A549 (cell line): Measurements from ENCODE around the gene PDSS2. TPM values are rescaled to one million over a fixed set of nuclear protein-coding genes. Genes with fewer than 3 reads are reported as not detected.

Experiments
- ATAC-seq, 2 experiments: fragments of 200-7000 bp in 1 of 2; fragments of >200 bp in 1 of 2; cut with Nextera tagmentation in 1 of 2; cut with Tn5 transposase in 1 of 2; 3 replicates each; pipeline versions ENCODE4 v1.8.0 to v1.9.1; 2018 to 2020; ENCODE audit warnings: mild to moderate bottlenecking in 1 of 2, moderate library complexity in 1 of 2
- CTCF ChIA-PET: fragments of 300-600 bp; sonication (Branson Sonifier 250); formaldehyde crosslinking; extraction: SDS; loops from one replicate; lab custom pipeline; 2021; ENCODE audit warnings: antibody characterized with exemption, inconsistent platforms; lab: Yijun Ruan, JAX
- POLR2A ChIA-PET: fragments of 350-600 bp; formaldehyde crosslinking; extraction: SDS; loops from one replicate; lab custom pipeline; 2021; ENCODE audit warnings: antibody characterized with exemption, inconsistent platforms; lab: Yijun Ruan, JAX
- DNase-seq, 2 experiments: peaks; one replicate each; pipeline versions ENCODE4 v3.0.0 to v3.0.0-alpha.2; 2011 to 2016; ENCODE audit warnings: low read depth in 1 of 2, low spot score in 1 of 2
- FAIRE-seq: peaks from 2 replicates; lab custom pipeline; 2011; peaks lifted over from hg19 to GRCh38; lab: Jason Lieb, UNC
- H3K27ac ChIP-seq, 2 experiments: fragments of >200 bp; sonication (Bioruptor Twin); formaldehyde crosslinking; 3 replicates each; pipeline ENCODE4 v1.5.1; 2016 to 2017
- H3K4me1 ChIP-seq: fragments of >200 bp; sonication (Bioruptor Twin); formaldehyde crosslinking; 3 replicates; pipeline ENCODE4 v1.6.1; 2016
- H3K4me2 ChIP-seq: fragments of >200 bp; sonication (Bioruptor Twin); formaldehyde crosslinking; 3 replicates; pipeline ENCODE4 v1.6.1; 2016
- H3K4me3 ChIP-seq: fragments of >200 bp; sonication (Bioruptor Twin); formaldehyde crosslinking; 3 replicates; pipeline ENCODE4 v1.5.1; 2016
- H3K9me3 ChIP-seq: fragments of >200 bp; sonication (Bioruptor Twin); formaldehyde crosslinking; 3 replicates; pipeline ENCODE4 v1.6.1; 2016
- FOSB ChIP-seq: fragments of 250-450 bp; sonication (Bioruptor Pico); IDR thresholded peaks from 2 replicates; pipeline ENCODE4 v1.5.0; 2020; ENCODE audit warnings: mild to moderate bottlenecking, moderate library complexity
- HOXA7 ChIP-seq: fragments of 250-450 bp; sonication (Bioruptor Pico); IDR thresholded peaks from 2 replicates; pipeline ENCODE4 v1.5.0; 2020; ENCODE audit warnings: mild to moderate bottlenecking, moderate library complexity
- JUN ChIP-seq, 2 experiments: fragments of >200 bp; sonication (Bioruptor Twin); formaldehyde crosslinking; IDR thresholded peaks; 2 replicates in 1 of 2; 3 replicates in 1 of 2; pipeline ENCODE4 v1.6.1; 2016 to 2017
- KDM5A ChIP-seq: fragments of 200-600 bp; sonication (generic); IDR thresholded peaks from 2 replicates; pipeline ENCODE4 v1.6.1; 2016; ENCODE audit warnings: antibody characterized with exemption, mild to moderate bottlenecking
- MAFK ChIP-seq: fragments of 450-650 bp; IDR thresholded peaks from 2 replicates; pipeline ENCODE4 v1.6.1; 2014; ENCODE audit not compliant: partially characterized antibody
- NPAS2 ChIP-seq: fragments of 250-450 bp; sonication (Bioruptor Pico); IDR thresholded peaks from 2 replicates; pipeline ENCODE4 v1.8.0; 2022; ENCODE audit warnings: mild to moderate bottlenecking, moderate library complexity, borderline replicate concordance
- PHF8 ChIP-seq: fragments of 200-600 bp; sonication (generic); IDR thresholded peaks from 2 replicates; pipeline ENCODE4 v1.6.1; 2016; ENCODE audit warnings: low read depth, mild to moderate bottlenecking, antibody characterized with exemption, moderate library complexity, borderline replicate concordance
- POLR2A ChIP-seq: IDR thresholded peaks from 2 replicates; pipeline ENCODE4 v1.6.1; 2012; ENCODE audit warnings: mild to moderate bottlenecking, low read length
- RARB ChIP-seq: fragments of 250-450 bp; sonication (Bioruptor Pico); IDR thresholded peaks from 2 replicates; pipeline ENCODE4 v1.8.0; 2021; ENCODE audit warnings: mild to moderate bottlenecking, moderate library complexity
- RCOR1 ChIP-seq: fragments of 150-350 bp; IDR thresholded peaks from 2 replicates; pipeline ENCODE4 v1.6.1; 2014; ENCODE audit warnings: antibody characterized with exemption, low read length, low read depth
- RFX5 ChIP-seq: fragments of 450-650 bp; IDR thresholded peaks from 2 replicates; pipeline ENCODE4 v1.7.1; 2014; ENCODE audit warnings: antibody characterized with exemption, mild to moderate bottlenecking, moderate library complexity
- RNF2 ChIP-seq: fragments of 200-600 bp; sonication (generic); IDR thresholded peaks from 2 replicates; pipeline ENCODE4 v1.6.1; 2016; ENCODE audit warnings: low read depth, mild to moderate bottlenecking, antibody characterized with exemption, moderate library complexity, borderline replicate concordance
- SMC3 ChIP-seq: fragments of >200 bp; sonication (Bioruptor Twin); formaldehyde crosslinking; IDR thresholded peaks from 3 replicates; pipeline ENCODE4 v1.6.1; 2018; ENCODE audit warnings: inconsistent platforms
- SREBF2 ChIP-seq: fragments of 450-650 bp; IDR thresholded peaks from 2 replicates; pipeline ENCODE4 v1.6.1; 2014; ENCODE audit warnings: mild to moderate bottlenecking, moderate library complexity
- TFCP2L1 ChIP-seq: fragments of 250-450 bp; sonication (Bioruptor Pico); IDR thresholded peaks from 2 replicates; pipeline ENCODE4 v1.5.0; 2021; ENCODE audit warnings: mild to moderate bottlenecking
- TP53 ChIP-seq: fragments of 250-450 bp; sonication (Bioruptor Pico); IDR thresholded peaks from 2 replicates; pipeline ENCODE4 v1.5.0; 2021; ENCODE audit warnings: mild to moderate bottlenecking, moderate library complexity
- ZNF302 ChIP-seq: fragments of 250-450 bp; sonication (Bioruptor Pico); IDR thresholded peaks from 2 replicates; pipeline ENCODE4 v1.9.0; 2021; ENCODE audit warnings: inconsistent platforms, mild to moderate bottlenecking, moderate library complexity
- WGBS: methylation state at CpG from one replicate; pipeline ENCODE4 v1.1.6; 2017; ENCODE audit errors: missing lambda C conversion rate; 5-methylcytosine and 5-hydroxymethylcytosine counted together
- polyA plus RNA-seq, 4 experiments: library from polyadenylated mRNA; depleted of rRNA in 3 of 4; stranded (reverse); fragments of >200 nt; fragmentation: RNase III in 1 of 4; extraction: RNeasy Plus Mini Kit Qiagen cat#74134 plus additional on column Dnase treatment in 1 of 4; gene quantifications; 2 replicates in 3 of 4; 3 replicates in 1 of 4; pipeline ENCODE4 v1.2.3, GENCODE V29; 2011 to 2017
- TF ChIP-seq, protein P1 (sequence below): fragments of 450-650 bp; IDR thresholded peaks from 2 replicates; pipeline ENCODE4 v1.6.1; 2014; ENCODE audit warnings: antibody characterized with exemption
- TF ChIP-seq, protein P2 (sequence below): fragments of 250-450 bp; sonication (Bioruptor Pico); IDR thresholded peaks from 2 replicates; pipeline ENCODE4 v1.5.0; 2021; ENCODE audit warnings: mild to moderate bottlenecking, moderate library complexity, borderline replicate concordance

The PDSS2 gene
- polyA plus RNA-seq, 2 of the 4 experiments (the other 2 are of a cell fraction), result 7.2 to 17.3 TPM

DNA sequence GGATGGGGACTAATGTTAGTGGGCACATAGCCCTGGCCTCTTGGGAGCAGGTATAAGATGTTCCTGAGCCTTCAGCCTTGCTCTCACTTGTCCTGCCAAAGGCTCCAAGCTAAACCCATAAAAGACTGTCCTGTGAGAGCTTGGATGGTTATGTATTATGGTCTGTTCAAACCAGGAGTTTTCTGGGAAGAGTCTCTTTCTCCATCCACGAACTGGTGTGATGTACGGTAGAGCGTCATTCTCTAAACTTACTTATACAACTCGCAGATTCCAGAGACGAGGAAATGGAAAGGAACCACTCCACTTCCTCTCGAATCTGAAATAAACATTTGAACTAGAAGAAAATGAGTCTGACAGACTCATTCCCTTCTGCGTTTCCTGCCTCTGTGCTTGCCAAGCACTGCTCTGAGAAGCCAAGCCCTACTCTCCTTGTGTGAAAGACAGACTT is 35.9 kb upstream of the PDSS2 start:
- Histone ChIP-seq H3K4me3 (no peak overlapping the region), H3K4me2 (no peak overlapping the region), H3K27ac (no peak overlapping the region), H3K9me3 (no peaks in the 10 kb centered on the region), H3K4me1 (no peaks in the 10 kb centered on the region)
- WGBS, result 66% methylated on average over 7 of the region's 7 CpGs
- TF ChIP-seq RNF2 (no peak), RARB (CRISPR knock-in tag) (no peak)
- FAIRE-seq, result no peak
- DNase-seq, result no peak
- ATAC-seq, result no peak
- POLR2A ChIA-PET, result no interaction called here
- CTCF ChIA-PET, result interaction anchor here (0.7 kb wide), 1 partner anchor 362 kb away, joined by 3 read pairs; no protein-coding TSS in a partner anchor

DNA sequence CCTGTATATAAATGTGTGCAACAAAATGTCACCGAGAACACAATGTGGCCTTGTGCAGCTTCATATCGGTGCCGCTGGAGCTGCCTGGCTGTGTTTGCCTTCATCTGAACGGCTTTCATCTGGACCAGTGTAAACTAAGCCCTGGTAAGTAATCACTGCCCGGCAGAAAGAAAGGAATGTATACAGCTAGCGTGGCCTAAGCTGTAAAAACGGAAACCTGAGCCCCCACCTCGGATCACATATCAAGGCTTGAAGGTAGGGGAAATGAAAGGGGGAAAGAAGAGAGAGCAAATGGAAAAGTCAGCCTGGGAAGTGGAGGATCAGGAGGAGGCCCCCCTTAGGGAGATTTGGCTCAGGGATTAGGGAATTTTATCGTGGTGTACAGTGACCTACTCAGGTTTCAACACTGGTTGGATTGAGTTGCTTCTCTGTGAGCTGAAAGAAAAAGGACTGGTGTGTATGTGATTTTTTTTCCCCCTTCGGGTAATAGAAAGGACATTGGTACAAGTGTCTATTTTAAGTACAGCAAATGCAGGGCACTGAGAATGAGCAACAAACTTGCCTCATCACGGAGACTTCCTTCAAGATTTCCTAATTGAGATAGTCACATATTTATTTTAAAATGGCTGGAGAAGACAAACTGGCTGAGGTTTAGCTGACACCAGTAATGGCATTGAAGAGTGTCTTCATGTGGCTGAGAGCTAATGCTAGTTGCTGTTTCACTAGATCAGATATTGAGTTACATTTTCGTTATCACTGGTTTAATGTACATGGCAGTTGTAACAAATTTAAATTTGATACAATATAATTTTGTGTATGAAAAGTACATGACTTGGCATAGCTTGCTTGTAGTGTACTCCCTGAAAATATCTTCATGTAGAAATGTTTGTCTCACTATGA is 34.0 kb upstream of the PDSS2 start:
- DNase-seq, result no peak
- TF ChIP-seq, protein P1, sequence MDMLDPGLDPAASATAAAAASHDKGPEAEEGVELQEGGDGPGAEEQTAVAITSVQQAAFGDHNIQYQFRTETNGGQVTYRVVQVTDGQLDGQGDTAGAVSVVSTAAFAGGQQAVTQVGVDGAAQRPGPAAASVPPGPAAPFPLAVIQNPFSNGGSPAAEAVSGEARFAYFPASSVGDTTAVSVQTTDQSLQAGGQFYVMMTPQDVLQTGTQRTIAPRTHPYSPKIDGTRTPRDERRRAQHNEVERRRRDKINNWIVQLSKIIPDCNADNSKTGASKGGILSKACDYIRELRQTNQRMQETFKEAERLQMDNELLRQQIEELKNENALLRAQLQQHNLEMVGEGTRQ, result no peak
- TF ChIP-seq HOXA7 (CRISPR knock-in tag) (no peak), SMC3 (no peak), ZNF302 (CRISPR knock-in tag) (no peak), NPAS2 (CRISPR knock-in tag) (no peak), SREBF2 (no peak), FOSB (CRISPR knock-in tag) (no peak), JUN (IDR thresholded peaks at IDR 0.05) (no peak), POLR2A (no peak), PHF8 (no peak)
- TF ChIP-seq, protein P2, sequence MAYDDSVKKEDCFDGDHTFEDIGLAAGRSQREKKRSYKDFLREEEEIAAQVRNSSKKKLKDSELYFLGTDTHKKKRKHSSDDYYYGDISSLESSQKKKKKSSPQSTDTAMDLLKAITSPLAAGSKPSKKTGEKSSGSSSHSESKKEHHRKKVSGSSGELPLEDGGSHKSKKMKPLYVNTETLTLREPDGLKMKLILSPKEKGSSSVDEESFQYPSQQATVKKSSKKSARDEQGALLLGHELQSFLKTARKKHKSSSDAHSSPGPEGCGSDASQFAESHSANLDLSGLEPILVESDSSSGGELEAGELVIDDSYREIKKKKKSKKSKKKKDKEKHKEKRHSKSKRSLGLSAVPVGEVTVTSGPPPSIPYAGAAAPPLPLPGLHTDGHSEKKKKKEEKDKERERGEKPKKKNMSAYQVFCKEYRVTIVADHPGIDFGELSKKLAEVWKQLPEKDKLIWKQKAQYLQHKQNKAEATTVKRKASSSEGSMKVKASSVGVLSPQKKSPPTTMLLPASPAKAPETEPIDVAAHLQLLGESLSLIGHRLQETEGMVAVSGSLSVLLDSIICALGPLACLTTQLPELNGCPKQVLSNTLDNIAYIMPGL, result no peak
- Histone ChIP-seq H3K4me3 (no peak overlapping the region), H3K9me3 (no peaks in the 10 kb centered on the region), H3K27ac (no peak overlapping the region), H3K4me1 (no peaks in the 10 kb centered on the region), H3K4me2 (no peak overlapping the region)
- CTCF ChIA-PET, result no interaction called here
- ATAC-seq, result no peak
- POLR2A ChIA-PET, result no interaction called here
- 69% methylated on average over 9 of the region's 12 CpGs for WGBS
- FAIRE-seq, result no peak

DNA sequence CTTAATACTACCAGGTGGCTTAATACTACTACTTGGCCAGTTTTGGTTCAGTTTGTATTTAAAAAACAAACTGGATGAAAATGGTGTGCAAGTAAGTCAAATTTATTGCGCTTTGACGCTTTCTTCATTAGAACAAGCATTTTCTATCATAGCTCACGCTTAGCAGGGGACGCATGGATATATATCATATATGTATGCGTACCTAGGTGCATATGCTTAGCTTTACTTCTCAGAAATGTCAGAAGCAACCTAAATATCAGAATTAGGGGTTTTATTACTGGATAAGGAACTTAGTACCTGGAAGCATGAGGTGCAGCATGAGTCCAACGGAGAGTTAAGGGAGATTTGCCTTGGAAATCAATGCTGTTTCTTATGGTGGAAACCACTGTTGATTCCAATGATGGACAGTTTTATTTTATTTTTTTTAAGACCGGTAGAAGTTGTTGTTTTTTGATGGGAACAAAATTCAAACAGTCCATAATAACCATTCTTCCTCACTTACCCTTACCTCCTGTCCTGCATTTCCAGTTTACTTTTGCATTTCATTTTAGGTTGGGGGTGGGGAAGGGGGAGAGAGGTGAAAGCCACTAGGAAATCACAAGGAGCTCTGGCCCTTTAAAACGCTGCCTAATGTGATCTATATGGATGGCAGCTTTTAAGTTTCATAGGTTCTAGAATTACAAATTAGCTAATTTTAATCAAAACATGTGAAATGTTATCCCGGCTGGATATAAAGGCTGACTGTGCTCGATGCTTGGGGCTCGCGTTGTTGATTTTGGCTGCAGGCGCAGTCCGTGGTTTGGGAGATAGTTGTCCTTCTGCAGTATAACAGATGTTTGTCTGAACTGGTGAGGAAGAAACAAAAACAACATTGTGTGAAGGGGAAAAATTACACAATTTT is 32.6 kb upstream of the PDSS2 start:
- no peak overlapping the region for H3K27ac ChIP-seq
- no peaks in the 10 kb centered on the region for H3K4me1 ChIP-seq
- ATAC-seq (no peak), DNase-seq (no peak), FAIRE-seq (no peak)
- no peak for TF ChIP-seq RFX5
- TF ChIP-seq JUN (IDR thresholded peaks at IDR 0.05), result no peak
- no peak for TF ChIP-seq TP53 (CRISPR knock-in tag)
- TF ChIP-seq MAFK, result no peak
- no peak for TF ChIP-seq RCOR1
- no peak for TF ChIP-seq KDM5A
- no peak for TF ChIP-seq TFCP2L1
- no peaks in the 10 kb centered on the region for H3K9me3 ChIP-seq
- ChIA-PET POLR2A (no interaction called here), CTCF (interaction anchor here (1.3 to 1.8 kb wide), 2 partner anchors 33 to 62 kb away, joined by 4 read pairs; partner anchors contain the start of gene PDSS2)
- peak overlapping the region; percentile 85; the same call in 1 of the 3 replicates for H3K4me3 ChIP-seq
- H3K4me2 ChIP-seq, result peak overlapping the region; percentile 99; the same call in 2 of the 3 replicates
- 93% methylated on average over 14 of the region's 14 CpGs for WGBS
